HG02885 (cell line): ENCODE measurements around the gene CHAT.
"Not testable (repeated sequence)": the region's sequence is repeated elsewhere in the genome, so short reads cannot be mapped to it uniquely, and the experiment has no call there.

Experiments
- ATAC-seq: cut with Tn5 transposase; IDR thresholded peaks from one replicate; pipeline ENCODE4 v1.9.1; 2021; ENCODE audit warnings: mild to moderate bottlenecking; ENCODE audit not compliant: unreplicated experiment, poor library complexity

The CHAT gene

DNA sequence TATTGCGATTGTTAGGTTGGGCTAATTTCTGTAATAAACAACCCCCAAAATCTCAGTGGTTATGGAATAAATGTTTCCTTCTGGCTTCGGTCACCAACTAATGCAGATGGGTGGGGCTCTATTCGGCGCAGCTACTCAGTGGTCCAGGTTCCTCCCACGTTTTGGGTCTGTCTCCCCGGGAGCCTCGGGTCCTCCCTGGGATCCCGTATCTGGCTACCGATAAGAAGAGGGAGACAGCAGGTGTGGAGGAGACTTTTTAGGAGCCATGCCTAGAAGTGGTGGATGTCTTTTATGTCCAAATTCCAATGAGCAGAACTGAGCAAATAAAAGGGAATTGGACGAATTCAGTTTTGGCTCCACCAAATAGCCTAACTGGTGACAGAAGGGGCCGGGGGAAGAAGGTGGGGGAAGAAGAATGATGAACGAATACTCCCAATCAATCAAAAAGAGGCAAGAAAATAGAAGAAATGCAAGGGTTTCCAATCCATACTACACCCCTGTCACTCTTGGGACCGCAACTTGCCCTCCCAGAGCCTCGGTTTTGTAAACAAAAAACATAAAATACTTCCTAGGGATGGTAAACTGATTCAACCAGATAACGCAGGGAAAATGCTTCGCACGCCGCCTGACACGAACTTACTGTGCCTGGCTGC is 65.1 kb downstream of the CHAT start:
- no peak for ATAC-seq

DNA sequence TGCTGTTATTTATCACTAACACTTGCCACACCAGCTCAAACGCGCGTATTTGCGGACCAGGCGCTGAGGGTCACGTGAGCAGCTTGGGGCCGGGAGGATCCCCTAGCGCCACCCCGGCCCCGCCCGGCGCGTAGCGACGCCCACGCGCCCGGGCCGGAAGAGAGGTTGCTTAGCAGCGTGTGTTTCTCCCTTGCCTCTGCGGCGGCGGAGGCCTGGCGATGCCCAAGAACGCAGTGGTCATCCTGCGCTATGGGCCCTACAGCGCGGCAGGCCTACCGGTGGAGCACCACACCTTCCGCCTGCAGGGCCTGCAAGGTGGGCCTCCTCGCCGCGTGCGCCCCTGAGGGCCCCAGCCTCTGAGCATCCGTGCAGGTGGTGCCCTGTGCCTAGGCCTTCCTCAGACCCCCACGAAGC is 65.7 kb downstream of the CHAT start, which contains the start of gene C10orf53:
Gene C10orf53 (plus strand): TSS at position 172 of the 414 bp plus-strand sequence. CDS start 47 bp downstream, at position 219.
- no peak for ATAC-seq

DNA sequence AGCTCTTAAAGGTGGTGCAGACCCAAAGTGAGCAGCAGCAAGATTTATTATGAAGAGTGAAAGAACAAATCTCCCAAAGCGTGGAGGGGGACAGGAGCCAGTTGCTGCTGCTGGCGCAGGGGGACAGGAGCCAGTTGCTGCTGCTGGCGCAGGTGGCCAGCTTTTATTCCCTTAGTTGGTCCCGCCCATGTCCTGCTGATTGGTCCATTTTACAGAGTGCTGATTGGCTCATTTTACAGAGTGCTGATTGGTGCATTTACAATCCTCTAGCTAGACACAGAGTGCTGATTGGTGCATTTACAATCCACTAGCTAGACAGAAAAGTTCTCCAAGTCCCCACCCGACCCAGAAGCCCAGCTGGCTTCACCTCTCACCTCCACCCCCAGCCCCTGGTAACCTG is 68.6 kb downstream of the CHAT start:
- not testable (repeated sequence) for ATAC-seq

DNA sequence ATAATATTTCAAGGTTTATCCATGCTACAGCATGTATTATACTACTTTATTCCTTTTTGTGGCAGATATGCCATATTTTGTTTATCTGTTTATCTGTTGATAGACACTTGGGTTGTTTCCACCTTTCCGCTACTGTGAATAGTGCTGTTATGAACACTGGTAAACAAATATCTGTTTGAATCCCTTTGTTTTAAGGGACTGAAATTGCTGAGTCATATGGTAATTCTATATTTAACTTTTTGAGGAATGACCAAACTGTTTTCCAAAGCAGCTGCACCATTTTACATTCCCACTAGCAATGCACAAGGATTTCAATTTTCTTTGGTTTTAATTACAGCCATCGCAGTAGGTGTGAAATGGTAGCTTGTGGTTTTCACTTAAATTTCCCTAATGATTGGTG is 69.0 kb downstream of the CHAT start:
- no peak for ATAC-seq

DNA sequence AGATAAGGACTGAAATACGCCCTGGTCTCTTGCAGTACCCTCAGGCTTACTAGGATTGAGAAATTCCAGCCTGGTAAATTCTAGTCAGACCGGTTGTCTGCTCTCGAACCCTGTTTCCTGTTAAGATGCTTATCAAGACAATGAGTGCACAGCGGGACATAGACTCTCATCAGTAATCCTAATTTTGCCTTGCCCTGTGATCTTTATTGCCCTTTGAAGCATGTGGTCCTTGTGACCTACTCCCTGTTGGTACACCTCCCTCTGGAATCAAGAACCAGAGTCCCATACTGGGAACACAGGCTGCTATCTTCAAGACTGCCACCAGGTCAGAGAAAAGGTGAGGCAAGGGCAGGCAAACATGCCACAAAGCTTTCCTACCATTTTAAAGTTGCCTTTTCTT is 72.8 kb downstream of the CHAT start:
- ATAC-seq, result no peak

DNA sequence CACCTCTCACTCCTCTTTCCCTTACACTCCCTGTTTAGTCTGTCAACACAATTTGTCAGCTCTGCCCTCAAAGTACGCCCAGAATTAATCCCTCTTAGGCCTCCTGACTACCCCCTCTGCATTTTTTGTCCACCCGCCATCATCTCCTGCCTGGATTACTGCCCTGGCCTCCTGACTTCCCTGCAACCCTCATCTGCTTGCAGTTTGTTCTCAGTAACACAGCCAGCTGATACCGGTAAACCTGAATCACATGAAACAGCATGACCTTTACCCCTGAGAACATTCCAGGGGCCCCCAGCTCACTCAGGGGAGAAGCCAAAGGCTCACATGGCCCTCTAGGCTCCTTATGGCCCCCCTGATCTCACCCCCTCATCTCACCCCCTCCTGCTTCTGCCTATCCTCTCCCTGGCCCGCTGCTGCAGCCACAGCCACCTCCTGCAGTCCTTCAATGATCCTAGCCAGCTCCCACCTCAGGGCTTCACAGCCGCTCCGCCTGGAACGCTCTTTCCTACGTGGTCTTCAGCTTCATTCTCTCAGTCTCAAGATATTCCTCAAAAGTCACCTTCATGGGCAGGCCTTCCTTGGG is 74.5 kb downstream of the CHAT start:
- ATAC-seq, result no peak

DNA sequence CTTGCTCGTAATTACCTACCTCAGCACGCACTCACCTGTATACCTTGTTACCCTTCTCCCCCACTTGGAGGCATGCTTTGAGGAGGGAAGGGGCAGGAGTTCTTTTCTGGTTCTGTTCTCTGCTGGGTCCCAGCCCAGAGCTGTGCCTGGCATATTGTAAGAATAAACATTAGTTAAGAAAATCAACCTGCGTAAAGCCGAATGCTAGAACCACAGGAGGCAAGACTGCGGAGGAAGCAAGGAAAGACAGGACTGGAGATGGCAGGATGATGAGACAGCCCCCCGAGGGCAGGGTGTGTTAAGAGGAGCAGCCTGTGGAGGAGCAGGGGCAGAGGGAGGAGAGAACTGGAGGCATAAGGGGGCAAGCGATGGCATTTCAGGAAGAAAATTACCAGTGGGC is 75.1 kb downstream of the CHAT start:
- ATAC-seq, result no peak

DNA sequence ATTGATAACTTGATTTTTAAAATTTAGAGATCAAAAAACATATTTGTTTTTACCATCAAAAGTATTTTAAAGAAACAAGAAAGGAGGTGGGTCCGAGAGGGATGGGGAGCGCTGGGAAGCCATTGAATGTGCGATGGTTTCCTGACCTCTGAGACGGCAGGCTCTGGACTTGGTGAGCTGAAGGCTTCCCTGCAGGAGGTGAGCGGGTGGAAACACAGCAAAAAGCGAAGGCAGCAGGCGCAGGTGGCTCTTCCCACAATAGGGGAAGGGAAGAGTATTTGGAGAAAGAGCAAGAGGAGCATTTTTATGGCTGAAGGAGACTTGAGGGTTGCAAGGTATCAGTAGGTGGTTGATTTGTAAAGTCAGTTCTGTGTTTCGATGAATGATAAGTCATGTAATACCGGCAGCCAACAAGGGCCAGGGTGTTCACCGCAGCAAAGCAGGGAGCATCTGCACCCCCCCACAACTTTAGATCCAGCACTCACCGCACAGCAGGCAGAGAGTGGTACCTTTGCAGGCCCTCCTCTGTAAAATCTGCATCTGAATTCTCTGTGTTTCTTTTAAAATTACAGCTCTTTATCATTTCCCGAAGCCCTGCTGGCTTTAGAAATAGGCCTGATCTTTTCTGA is 76.2 kb downstream of the CHAT start:
- ATAC-seq, result no peak

DNA sequence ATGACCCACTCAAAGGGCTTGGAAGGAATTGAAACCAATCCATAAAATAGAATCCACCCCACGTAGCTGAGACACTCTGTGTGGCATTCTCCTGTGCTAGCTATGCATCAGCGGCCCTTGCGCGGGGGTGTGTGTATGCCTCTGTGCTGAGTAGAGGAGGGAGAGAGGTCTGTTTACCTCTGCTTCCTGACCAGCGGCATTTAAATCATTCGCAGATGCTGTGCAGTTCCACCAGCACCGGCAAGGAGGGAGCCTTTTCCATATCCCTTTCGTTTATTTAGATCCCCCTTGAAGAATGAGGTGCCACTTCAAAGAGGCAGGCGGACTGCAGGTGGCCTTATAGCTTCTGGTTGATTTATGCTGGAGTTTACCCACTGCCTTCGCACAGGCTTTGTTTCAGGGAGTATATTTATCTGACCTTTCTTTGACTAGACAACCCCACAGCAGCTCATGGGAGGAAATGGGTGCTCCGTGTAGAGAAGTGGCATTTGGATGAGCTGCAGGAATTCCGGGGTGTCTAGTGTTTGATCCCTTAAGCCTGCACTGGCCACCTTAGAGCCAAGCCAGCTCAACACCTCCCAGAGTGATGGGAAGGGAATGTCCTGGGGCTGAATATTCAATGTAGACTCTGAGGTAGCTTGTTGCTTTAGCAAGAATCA is 77.0 kb downstream of the CHAT start:
- no peak for ATAC-seq

DNA sequence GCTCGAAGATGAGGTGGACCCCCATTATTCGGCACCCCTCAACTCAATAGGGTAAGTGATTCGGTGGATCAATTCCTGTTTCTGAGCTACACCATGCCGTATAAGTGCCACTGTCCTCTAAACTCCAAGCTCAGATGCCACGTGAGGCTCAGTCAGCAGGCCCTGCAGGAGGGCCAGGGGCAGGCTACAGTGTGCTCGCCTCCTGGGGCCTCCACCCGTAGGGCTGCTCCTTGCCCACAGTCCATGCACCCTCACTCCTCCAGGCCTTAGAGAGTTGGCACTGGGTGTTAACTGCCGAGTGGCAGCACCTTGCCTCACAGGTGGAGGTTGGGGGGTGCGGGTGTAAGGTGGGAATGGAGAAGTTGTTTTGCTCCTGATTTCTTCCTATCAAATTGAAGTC is 77.8 kb downstream of the CHAT start:
- ATAC-seq, result no peak

DNA sequence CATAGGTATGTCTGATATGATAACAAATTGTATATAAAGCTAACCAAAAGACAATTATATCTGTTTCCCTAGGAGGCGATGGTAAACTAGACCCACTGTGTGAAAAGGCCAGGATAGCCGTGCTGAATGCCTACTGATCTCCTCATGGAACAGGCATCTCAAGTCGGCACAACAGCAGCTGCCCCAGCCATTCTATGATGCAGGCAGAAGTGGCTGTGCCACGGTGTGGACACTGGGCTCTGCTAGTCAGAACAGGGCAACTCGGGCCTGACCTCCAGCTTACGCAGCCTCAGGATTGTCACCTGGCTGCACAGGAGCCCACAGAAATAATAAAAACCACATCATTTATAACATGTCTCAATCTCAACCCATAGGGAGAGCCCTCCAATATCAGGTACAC is 80.6 kb downstream of the CHAT start:
- no peak for ATAC-seq

DNA sequence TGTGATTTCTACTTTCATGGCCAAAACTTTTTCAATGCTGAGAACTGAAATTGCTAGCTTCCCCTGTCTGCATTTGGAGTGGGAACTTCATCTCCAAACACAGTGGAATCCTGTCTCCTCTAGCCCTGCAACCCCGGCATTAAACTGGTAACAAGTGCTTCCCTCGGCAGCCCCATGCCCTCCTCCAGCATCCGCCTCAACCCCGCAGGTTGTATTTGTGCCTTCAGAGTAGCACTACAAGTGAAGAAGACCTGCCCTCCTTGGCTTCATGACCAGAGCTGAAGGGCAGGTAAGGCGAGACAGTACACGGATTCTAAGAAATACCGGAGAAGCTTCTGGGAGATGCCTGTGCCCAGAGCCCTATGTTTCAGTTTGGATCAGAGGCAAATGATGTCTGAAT is 82.5 kb downstream of the CHAT start:
- ATAC-seq, result no peak

DNA sequence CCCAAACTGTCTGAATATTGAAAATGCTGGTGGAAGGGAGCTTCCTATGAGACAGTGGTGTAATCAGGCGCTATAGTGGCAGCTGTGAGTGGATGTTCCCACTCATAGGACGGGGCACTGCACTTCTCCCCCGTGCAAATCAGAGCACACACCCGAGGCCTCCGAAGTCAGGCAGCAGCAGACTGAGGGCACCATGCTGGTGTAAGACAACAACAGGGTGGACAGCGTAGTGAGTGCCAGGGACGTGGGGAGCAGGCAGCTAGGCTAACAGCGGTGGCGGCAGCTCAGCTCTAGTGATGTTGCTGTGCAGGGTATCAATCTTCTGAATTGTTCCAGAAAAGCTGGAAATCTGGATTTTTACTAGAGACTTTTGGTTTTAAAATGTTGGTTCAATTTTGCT is 84.8 kb downstream of the CHAT start:
- ATAC-seq, result no peak

DNA sequence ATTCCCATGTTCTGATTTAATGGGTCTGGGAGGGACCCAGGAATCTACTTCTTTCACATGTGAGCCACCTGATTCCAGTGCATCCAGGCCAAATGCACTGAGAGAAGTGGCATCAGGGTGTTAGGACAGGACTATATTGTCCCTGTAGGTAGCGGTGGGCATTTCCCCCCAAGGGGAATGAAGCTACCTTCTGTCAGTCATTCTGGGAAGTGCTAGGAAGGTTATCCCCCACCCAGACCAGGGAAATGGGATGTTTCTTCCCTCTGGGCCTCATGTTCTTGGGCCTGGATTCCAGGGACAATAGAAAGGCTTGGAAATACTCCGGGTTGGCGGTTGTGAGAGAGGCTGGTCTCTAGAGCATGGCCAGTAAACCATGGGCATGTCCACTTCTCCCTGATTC is 86.4 kb downstream of the CHAT start:
- no peak for ATAC-seq

DNA sequence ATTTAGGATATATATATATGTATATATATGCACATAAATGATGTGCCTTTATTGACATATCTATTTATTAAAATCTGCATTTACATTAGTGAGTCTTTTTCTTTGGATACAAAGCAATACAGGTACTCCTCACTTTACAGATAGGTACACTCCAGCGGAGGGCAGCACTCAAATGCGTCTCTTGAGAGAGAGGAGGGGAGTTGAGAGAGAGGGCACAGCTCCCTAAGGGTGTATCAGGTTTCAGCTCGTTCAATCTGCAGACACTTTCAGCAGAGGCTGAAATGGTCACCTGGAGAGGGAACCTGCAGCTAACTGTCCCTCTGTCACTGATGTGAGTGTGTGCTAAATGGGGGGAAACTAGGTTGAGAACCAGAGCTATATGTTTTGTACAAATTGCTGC is 87.2 kb downstream of the CHAT start:
- ATAC-seq, result no peak

DNA sequence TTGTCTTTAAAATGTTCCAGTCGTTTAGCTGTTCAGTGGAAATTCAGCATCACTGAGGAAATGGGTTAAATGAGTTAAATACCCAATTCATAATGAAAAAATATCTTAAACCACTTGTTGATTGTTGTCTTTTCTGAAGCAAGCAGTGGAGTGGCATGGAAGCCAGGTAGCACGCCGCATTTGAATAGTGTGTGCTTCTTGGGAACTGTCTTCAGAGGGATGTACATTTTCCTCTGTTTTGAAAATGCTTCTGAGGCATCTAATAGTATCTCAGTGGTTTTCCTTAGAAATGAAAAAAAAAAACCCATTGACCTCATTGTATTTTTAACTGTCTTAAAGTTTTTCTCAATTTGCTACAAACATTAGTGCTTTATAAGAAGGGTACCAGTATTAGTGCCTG is 93.7 kb downstream of the CHAT start:
- ATAC-seq, result no peak

DNA sequence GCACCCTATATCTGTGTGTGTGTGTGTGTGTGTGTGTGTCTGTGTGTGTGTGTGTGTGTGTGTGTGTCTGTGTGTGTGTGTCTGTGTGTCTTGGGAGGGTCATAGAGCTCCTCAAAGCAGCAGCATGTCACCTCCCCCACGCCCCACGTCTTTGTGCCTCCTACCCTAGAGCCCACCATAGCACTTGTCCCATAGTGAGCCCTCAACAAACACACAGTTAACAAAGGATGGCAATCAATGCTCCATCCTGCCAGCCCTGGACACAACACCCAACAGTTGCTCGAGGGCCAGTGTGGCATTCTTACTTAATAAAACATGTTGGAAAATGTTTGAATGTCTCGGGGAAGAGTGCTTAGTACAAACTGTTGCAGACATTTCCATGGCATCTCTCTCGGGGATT is 96.1 kb downstream of the CHAT start:
- ATAC-seq, result no peak

DNA sequence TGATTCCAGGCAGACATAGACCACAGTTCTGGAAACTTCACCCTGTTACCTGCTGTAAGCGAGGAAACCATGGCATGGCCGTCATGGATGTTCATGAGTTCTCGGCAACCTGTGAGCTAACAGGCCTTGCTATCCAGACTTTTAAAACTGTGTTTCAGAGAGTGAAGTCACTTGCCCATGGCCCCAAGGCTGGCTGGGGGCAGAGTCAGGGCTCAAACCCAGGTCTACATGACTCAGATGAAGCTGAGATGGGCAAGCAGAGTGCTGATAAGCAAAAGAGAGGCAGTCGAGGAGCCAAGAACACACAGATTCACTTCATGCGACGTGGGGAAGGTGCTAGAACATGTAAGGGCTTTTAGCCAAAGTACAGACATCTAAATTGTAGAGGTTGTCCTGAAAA is 97.1 kb downstream of the CHAT start:
- no peak for ATAC-seq

DNA sequence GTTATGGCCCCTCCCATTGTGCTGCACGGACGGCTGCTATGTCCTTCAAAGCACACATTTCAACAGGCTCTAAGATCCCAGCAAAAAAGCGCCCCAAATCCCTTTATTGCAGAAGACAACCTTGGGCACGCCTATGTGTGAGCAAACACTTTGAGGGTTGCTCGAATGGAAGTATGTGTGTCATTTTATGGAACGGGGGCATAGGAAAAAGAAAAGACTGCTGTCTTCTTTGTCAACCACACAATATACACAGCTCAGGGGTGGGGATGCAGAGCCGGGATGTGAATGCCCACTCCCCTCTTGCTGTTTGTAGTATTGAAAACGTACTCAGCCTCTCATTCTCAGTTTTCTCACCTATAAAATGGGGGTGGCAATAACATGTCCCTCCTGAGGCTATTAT is 97.6 kb downstream of the CHAT start:
- no peak for ATAC-seq

DNA sequence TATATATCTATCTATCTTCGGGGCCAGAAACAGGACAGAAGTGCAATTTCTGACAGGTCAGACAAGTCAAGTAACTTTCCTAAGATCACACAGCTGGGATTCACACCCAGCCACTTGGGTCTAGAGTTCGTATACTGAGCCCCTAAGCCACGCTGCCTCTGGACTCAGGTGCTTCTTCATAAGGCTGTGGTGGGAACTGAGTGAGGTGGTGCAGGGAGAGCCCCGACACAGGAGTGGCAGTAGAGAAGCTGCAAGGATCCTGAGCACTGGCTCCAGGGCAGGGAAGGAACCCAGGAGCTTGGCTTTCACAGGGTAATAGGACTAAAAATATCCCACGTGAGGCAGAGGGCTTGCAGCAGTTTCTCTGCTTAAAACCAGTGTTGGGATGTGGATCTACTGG is 99.4 kb downstream of the CHAT start:
- ATAC-seq, result no peak
